NB4 (cell line): ENCODE measurements around the gene DGKG.

Experiments
- MYC ChIP-seq: IDR thresholded peaks from 2 replicates; pipeline ENCODE4 v1.6.1; 2011; ENCODE audit warnings: low read depth, low read length
- POLR2A ChIP-seq: IDR thresholded peaks from 2 replicates; pipeline ENCODE4 v1.6.1; 2011; ENCODE audit warnings: mild to moderate bottlenecking; ENCODE audit not compliant: insufficient read length; ENCODE audit errors: extremely low read depth
- TF ChIP-seq, protein P1 (sequence below): IDR thresholded peaks from one replicate; pipeline ENCODE4 v1.5.1; 2012; ENCODE audit warnings: low read depth, low read length
- TF ChIP-seq, protein P2 (sequence below): IDR thresholded peaks from 2 replicates; pipeline ENCODE4 v1.6.1; 2011; ENCODE audit warnings: low read depth, low read length

GRCh38 chr3:186166036-186166435, 196.0 kb downstream of the DGKG start:
- TF ChIP-seq, protein P1, sequence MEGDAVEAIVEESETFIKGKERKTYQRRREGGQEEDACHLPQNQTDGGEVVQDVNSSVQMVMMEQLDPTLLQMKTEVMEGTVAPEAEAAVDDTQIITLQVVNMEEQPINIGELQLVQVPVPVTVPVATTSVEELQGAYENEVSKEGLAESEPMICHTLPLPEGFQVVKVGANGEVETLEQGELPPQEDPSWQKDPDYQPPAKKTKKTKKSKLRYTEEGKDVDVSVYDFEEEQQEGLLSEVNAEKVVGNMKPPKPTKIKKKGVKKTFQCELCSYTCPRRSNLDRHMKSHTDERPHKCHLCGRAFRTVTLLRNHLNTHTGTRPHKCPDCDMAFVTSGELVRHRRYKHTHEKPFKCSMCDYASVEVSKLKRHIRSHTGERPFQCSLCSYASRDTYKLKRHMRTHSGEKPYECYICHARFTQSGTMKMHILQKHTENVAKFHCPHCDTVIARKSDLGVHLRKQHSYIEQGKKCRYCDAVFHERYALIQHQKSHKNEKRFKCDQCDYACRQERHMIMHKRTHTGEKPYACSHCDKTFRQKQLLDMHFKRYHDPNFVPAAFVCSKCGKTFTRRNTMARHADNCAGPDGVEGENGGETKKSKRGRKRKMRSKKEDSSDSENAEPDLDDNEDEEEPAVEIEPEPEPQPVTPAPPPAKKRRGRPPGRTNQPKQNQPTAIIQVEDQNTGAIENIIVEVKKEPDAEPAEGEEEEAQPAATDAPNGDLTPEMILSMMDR: no peak
- TF ChIP-seq POLR2A: no peak
- TF ChIP-seq MYC: no peak
- TF ChIP-seq, protein P2, sequence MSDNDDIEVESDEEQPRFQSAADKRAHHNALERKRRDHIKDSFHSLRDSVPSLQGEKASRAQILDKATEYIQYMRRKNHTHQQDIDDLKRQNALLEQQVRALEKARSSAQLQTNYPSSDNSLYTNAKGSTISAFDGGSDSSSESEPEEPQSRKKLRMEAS: no peak
